Measurements from ENCODE around the gene RETN.

GRCh38 chr19:7692417-7693088 lies 23.7 kb downstream of the RETN start:
- no peak for TF ChIP-seq CTCF (IDR thresholded peaks at IDR 0.05)
- TF ChIP-seq POLR2A (IDR thresholded peaks at IDR 0.05): no peak

Data from tibial nerve (tissue), 3 donors.